HL-60 (cell line): ENCODE results near the gene SLC12A8.

Experiments used
- DNase-seq, 2 experiments: peaks; one replicate each; pipeline ENCODE4 v3.0.0-alpha.2; 2010 to 2020; ENCODE audit warnings: low read depth in 1 of 2, low spot score in 1 of 2
- H3K27ac ChIP-seq: fragments of 250-450 bp; sonication (Bioruptor Pico); replicated peaks from 2 replicates; pipeline ENCODE4 v1.5.1; 2020; ENCODE audit warnings: mild to moderate bottlenecking, moderate library complexity
- H3K27me3 ChIP-seq: fragments of 250-450 bp; sonication (Bioruptor Pico); 2 replicates; pipeline ENCODE4 v1.5.1; 2021; ENCODE audit warnings: mild to moderate bottlenecking, moderate library complexity; ENCODE audit not compliant: insufficient read depth, poor library complexity, severe bottlenecking
- H3K4me3 ChIP-seq: replicated peaks from 2 replicates; pipeline ENCODE4 v1.5.1; 2011; ENCODE audit warnings: mild to moderate bottlenecking, control low read depth, low read length; ENCODE audit not compliant: insufficient read depth
- GABPA ChIP-seq: IDR thresholded peaks from 2 replicates; pipeline ENCODE4 v1.6.1; 2012; ENCODE audit warnings: low read depth
- POLR2AphosphoS5 ChIP-seq: IDR thresholded peaks from 2 replicates; pipeline ENCODE4 v1.6.1; 2012; ENCODE audit warnings: low read depth
- SPI1 ChIP-seq: IDR thresholded peaks from 2 replicates; pipeline ENCODE4 v1.6.1; 2012; ENCODE audit warnings: low read depth, mild to moderate bottlenecking, borderline replicate concordance
- TF ChIP-seq, protein P1 (sequence below): IDR thresholded peaks from 2 replicates; pipeline ENCODE4 v1.6.1; 2012; ENCODE audit warnings: low read depth; ENCODE audit not compliant: insufficient replicate concordance
- TF ChIP-seq, protein P2 (sequence below): IDR thresholded peaks from one replicate; pipeline ENCODE4 v1.5.1; 2011; ENCODE audit warnings: low read length, control low read depth, inconsistent platforms; ENCODE audit not compliant: insufficient read depth

SLC12A8 gene

DNA sequence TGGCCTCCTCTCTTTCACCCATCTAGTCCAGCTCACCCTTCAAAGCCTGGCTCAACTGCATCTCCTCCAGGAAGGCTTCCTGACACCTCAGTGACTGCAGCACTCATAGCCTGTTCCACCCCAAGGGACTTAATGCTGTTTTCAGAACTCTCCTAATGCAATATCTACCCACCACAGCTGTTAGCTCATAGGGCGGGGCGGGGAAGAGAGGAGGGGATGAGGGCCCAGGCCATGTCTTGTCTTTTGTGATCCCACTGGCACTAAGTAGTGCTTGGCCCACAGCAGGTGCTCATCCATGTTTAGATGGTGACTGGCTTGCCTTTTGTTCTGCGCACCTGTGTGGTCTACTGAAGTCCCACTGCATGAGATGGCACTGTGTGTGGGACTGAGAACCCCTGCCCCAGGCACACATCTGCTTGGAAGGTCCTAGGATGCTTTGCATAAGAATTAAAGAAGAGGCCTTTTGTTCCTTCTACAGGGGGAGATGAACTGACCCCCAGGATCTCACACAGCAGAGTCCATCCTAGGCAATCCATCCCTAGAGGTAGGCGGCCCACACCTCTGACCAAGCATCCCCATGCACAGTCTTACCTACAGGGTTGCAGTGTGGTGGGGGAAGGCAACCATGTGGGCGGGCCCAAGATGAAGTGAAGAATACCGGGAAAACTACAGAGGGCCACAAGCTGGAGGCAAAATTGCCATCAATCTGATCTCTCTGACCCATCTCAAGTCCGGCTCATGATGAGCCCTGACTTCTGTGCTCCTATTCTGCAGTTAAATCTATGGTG lies 23.0 kb downstream of the SLC12A8 start:
- H3K4me3 ChIP-seq, result no peak overlapping the region
- H3K27ac ChIP-seq, result no peak overlapping the region
- TF ChIP-seq GABPA, result no peak
- TF ChIP-seq, protein P1, sequence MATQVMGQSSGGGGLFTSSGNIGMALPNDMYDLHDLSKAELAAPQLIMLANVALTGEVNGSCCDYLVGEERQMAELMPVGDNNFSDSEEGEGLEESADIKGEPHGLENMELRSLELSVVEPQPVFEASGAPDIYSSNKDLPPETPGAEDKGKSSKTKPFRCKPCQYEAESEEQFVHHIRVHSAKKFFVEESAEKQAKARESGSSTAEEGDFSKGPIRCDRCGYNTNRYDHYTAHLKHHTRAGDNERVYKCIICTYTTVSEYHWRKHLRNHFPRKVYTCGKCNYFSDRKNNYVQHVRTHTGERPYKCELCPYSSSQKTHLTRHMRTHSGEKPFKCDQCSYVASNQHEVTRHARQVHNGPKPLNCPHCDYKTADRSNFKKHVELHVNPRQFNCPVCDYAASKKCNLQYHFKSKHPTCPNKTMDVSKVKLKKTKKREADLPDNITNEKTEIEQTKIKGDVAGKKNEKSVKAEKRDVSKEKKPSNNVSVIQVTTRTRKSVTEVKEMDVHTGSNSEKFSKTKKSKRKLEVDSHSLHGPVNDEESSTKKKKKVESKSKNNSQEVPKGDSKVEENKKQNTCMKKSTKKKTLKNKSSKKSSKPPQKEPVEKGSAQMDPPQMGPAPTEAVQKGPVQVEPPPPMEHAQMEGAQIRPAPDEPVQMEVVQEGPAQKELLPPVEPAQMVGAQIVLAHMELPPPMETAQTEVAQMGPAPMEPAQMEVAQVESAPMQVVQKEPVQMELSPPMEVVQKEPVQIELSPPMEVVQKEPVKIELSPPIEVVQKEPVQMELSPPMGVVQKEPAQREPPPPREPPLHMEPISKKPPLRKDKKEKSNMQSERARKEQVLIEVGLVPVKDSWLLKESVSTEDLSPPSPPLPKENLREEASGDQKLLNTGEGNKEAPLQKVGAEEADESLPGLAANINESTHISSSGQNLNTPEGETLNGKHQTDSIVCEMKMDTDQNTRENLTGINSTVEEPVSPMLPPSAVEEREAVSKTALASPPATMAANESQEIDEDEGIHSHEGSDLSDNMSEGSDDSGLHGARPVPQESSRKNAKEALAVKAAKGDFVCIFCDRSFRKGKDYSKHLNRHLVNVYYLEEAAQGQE, result no peak
- TF ChIP-seq, protein P2, sequence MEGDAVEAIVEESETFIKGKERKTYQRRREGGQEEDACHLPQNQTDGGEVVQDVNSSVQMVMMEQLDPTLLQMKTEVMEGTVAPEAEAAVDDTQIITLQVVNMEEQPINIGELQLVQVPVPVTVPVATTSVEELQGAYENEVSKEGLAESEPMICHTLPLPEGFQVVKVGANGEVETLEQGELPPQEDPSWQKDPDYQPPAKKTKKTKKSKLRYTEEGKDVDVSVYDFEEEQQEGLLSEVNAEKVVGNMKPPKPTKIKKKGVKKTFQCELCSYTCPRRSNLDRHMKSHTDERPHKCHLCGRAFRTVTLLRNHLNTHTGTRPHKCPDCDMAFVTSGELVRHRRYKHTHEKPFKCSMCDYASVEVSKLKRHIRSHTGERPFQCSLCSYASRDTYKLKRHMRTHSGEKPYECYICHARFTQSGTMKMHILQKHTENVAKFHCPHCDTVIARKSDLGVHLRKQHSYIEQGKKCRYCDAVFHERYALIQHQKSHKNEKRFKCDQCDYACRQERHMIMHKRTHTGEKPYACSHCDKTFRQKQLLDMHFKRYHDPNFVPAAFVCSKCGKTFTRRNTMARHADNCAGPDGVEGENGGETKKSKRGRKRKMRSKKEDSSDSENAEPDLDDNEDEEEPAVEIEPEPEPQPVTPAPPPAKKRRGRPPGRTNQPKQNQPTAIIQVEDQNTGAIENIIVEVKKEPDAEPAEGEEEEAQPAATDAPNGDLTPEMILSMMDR, result no peak
- TF ChIP-seq POLR2AphosphoS5, result no peak
- TF ChIP-seq SPI1, result no peak
- H3K27me3 ChIP-seq, result no peaks in the 10 kb centered on the region
- no peak for DNase-seq

DNA sequence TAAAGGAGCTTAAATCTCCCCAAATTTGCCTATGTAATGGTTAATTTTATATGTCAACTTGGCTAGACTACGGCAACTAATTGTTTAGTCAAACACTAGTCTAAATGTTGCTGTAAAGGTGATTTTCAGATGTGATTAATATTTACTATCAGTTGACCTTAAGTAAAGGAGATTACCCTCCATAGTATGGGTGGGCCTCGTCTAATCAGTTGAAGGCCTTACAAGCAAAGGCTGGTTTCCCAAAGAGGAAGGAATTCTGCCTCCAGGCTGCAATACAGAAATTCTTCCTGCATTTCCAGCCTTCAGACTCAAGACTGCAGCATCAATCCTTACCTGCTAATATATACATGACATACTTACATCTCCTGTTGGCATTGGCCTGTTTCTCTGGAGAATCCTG lies 23.6 kb downstream of the SLC12A8 start:
- Histone ChIP-seq H3K27me3 (no peaks in the 10 kb centered on the region), H3K4me3 (no peak overlapping the region), H3K27ac (no peak overlapping the region)
- TF ChIP-seq, protein P2, result no peak
- TF ChIP-seq GABPA, result no peak
- TF ChIP-seq POLR2AphosphoS5, result no peak
- TF ChIP-seq, protein P1, result no peak
- no peak for TF ChIP-seq SPI1
- no peak for DNase-seq

DNA sequence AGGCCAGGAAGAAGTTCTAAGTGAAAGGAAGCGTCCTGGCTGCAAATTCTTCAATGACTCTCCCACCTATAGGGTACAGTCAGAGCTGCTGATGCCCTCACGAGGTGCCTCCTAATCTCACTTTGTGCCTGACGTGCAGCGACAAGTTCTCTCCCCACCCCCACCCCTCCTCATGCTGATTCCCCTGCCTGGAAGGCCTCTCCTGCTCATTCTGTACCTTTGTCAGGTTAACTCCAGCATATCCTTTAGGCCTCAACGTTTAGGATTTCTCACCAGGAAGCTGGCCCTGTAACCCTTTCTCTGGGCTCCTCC lies 25.0 kb downstream of the SLC12A8 start:
- DNase-seq, result no peak
- Histone ChIP-seq H3K4me3 (no peak overlapping the region), H3K27ac (no peak overlapping the region), H3K27me3 (no peaks in the 10 kb centered on the region)
- TF ChIP-seq POLR2AphosphoS5, result no peak
- no peak for TF ChIP-seq GABPA
- TF ChIP-seq SPI1, result no peak
- TF ChIP-seq, protein P1, result no peak
- TF ChIP-seq, protein P2, result no peak
